Liver (tissue), 9 donors: Measurements from ENCODE around the gene NUTM1. TPM values are rescaled to one million over a fixed set of nuclear protein-coding genes. Genes with fewer than 3 reads are reported as not detected.

Experiments used
- DNase-seq: peaks from one replicate; pipeline ENCODE4 v3.0.0-alpha.2; 2017; ENCODE audit warnings: low spot score
- H3K27ac ChIP-seq, 2 donors: one replicate each; pipeline ENCODE4 v1.7.0; 2013; ENCODE audit warnings: inconsistent platforms in 2 of 2, low read length in 2 of 2, control low read depth in 1 of 2, low read depth in 1 of 2, mild to moderate bottlenecking in 1 of 2
- H3K27me3 ChIP-seq, 4 donors: one replicate each; pipeline versions ENCODE4 v1.6.1 to v1.7.0; 2013; ENCODE audit warnings: low read length in 3 of 4, inconsistent platforms in 1 of 4, mild to moderate bottlenecking in 1 of 4, moderate library complexity in 1 of 4; ENCODE audit not compliant: control insufficient read depth in 4 of 4, insufficient read depth in 4 of 4
- H3K36me3 ChIP-seq, 4 donors: one replicate each; pipeline versions ENCODE4 v1.6.1 to v1.7.0; 2013; ENCODE audit warnings: low read length in 3 of 4, mild to moderate bottlenecking in 3 of 4, low read depth in 1 of 4, moderate library complexity in 1 of 4; ENCODE audit not compliant: control insufficient read depth in 4 of 4, insufficient read depth in 3 of 4
- H3K4me1 ChIP-seq, 4 donors: one replicate each; pipeline versions ENCODE4 v1.6.1 to v1.7.0; 2013; ENCODE audit warnings: low read length in 3 of 4, mild to moderate bottlenecking in 3 of 4, moderate library complexity in 1 of 4; ENCODE audit not compliant: control insufficient read depth in 4 of 4, insufficient read depth in 4 of 4
- H3K4me3 ChIP-seq, 3 donors: one replicate each; pipeline versions ENCODE4 v1.6.1 to v1.7.0; 2013; ENCODE audit warnings: low read length in 3 of 3, control low read depth in 1 of 3, low read depth in 1 of 3, mild to moderate bottlenecking in 1 of 3
- H3K9ac ChIP-seq, 2 donors: one replicate each; pipeline ENCODE4 v1.7.0; 2013; ENCODE audit warnings: low read length in 2 of 2, mild to moderate bottlenecking in 2 of 2, moderate library complexity in 2 of 2, control low read depth in 1 of 2, low read depth in 1 of 2
- H3K9me3 ChIP-seq, 4 donors: one replicate each; pipeline versions ENCODE4 v1.6.1 to v1.7.0; 2013; ENCODE audit warnings: low read length in 3 of 4; ENCODE audit not compliant: control insufficient read depth in 4 of 4
- CTCF ChIP-seq: fragments of 150-350 bp; IDR thresholded peaks from 2 replicates; pipeline ENCODE4 v1.5.1; 2017; ENCODE audit warnings: improper control_type of control experiment, low read depth, low read length; ENCODE audit not compliant: missing input control
- EGR1 ChIP-seq, 2 donors: IDR thresholded peaks; 2 replicates each; pipeline ENCODE4 v1.6.1; 2016 to 2018; ENCODE audit warnings: antibody characterized with exemption in 2 of 2, low read depth in 2 of 2
- FOXA1 ChIP-seq: IDR thresholded peaks from 2 replicates; pipeline ENCODE4 v1.6.1; 2016; ENCODE audit warnings: antibody characterized with exemption
- GABPA ChIP-seq, 2 donors: IDR thresholded peaks in 1 of 2; conservative IDR thresholded peaks in 1 of 2; 2 replicates each; pipeline ENCODE4 v1.6.1; 2016; ENCODE audit warnings: antibody characterized with exemption in 2 of 2, mild to moderate bottlenecking in 1 of 2, moderate library complexity in 1 of 2
- HNF4A ChIP-seq, 2 donors: conservative IDR thresholded peaks; 2 replicates each; pipeline ENCODE4 v1.6.1; 2016; ENCODE audit warnings: antibody characterized with exemption in 2 of 2, mild to moderate bottlenecking in 2 of 2
- HNF4G ChIP-seq: IDR thresholded peaks from 2 replicates; pipeline ENCODE4 v1.6.1; 2016; ENCODE audit warnings: antibody characterized with exemption
- JUND ChIP-seq, 2 donors: IDR thresholded peaks; 2 replicates each; pipeline ENCODE4 v1.6.1; 2016; ENCODE audit warnings: antibody characterized with exemption in 2 of 2
- NR2F2 ChIP-seq: IDR thresholded peaks from 2 replicates; pipeline ENCODE4 v1.6.1; 2016; ENCODE audit warnings: antibody characterized with exemption
- REST ChIP-seq: IDR thresholded peaks from 2 replicates; pipeline ENCODE4 v1.6.1; 2016; ENCODE audit warnings: antibody characterized with exemption, mild to moderate bottlenecking
- RXRA ChIP-seq, 2 donors: IDR thresholded peaks; 2 replicates each; pipeline ENCODE4 v1.6.1; 2017 to 2018; ENCODE audit warnings: antibody characterized with exemption in 2 of 2, mild to moderate bottlenecking in 1 of 2
- SP1 ChIP-seq: IDR thresholded peaks from 2 replicates; pipeline ENCODE4 v1.6.1; 2018; ENCODE audit warnings: antibody characterized with exemption, mild to moderate bottlenecking
- TAF1 ChIP-seq: conservative IDR thresholded peaks from 2 replicates; pipeline ENCODE4 v1.6.1; 2016; ENCODE audit warnings: antibody characterized with exemption, mild to moderate bottlenecking
- YY1 ChIP-seq: IDR thresholded peaks from 2 replicates; pipeline ENCODE4 v1.6.1; 2016; ENCODE audit warnings: antibody characterized with exemption, mild to moderate bottlenecking
- ZBTB33 ChIP-seq: IDR thresholded peaks from 2 replicates; pipeline ENCODE4 v1.6.1; 2016; ENCODE audit warnings: antibody characterized with exemption
- WGBS: extraction: QIAGEN DNeasy Blood & Tissue Kit; methylation state at CpG from one replicate; pipeline ENCODE4 v1.1.7; 2013; 5-methylcytosine and 5-hydroxymethylcytosine counted together
- polyA plus RNA-seq, 2 donors: library from polyadenylated mRNA; stranded (reverse) in 1 of 2; unstranded in 1 of 2; fragments of 200-250 nt in 1 of 2; fragments of >200 nt in 1 of 2; fragmentation: Nextera tagmentation in 1 of 2; extraction: Ambion mirVana in 1 of 2; gene quantifications; one replicate each; pipeline versions ENCODE4 v1.2.1 to v1.2.3, GENCODE V29; 2013 to 2015
- total RNA-seq, 2 donors: library from RNA; depleted of rRNA; stranded (reverse); fragments of >200 nt; gene quantifications; one replicate each; pipeline ENCODE4 v1.2.3, GENCODE V29; 2014
- TF ChIP-seq, protein P1 (sequence below): IDR thresholded peaks from 2 replicates; pipeline ENCODE4 v1.6.1; 2016; ENCODE audit warnings: antibody characterized with exemption
- TF ChIP-seq, protein P2 (sequence below): IDR thresholded peaks from 2 replicates; pipeline ENCODE4 v1.6.1; 2016; ENCODE audit warnings: antibody characterized with exemption
- donor health status: healthy.
- donor health status: healthy.
- donor health status: healthy.
- donor health status: healthy.
- donor health status: healthy.

The NUTM1 gene
- total and polyA plus RNA-seq, 4 donors: not detected

GRCh38 chr15:34329006-34329405 lies 14.1 kb upstream of the NUTM1 start:
- Histone ChIP-seq H3K27me3 (no peaks in the 10 kb centered on the region), H3K9me3 (no peaks in the 10 kb centered on the region), H3K36me3 (no peaks in the 10 kb centered on the region), H3K4me3 (no peak overlapping the region), H3K9ac (no peak overlapping the region), H3K27ac (no peak overlapping the region), H3K4me1 (no peaks in the 10 kb centered on the region)
- 82% methylated on average over 2 of the region's 2 CpGs for WGBS
- no peak for DNase-seq
- TF ChIP-seq, protein P1, sequence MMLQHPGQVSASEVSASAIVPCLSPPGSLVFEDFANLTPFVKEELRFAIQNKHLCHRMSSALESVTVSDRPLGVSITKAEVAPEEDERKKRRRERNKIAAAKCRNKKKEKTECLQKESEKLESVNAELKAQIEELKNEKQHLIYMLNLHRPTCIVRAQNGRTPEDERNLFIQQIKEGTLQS: no peak
- TF ChIP-seq FOXA1: no peak
- TF ChIP-seq YY1: no peak
- no peak for TF ChIP-seq REST
- no peak for TF ChIP-seq NR2F2
- TF ChIP-seq, protein P2, sequence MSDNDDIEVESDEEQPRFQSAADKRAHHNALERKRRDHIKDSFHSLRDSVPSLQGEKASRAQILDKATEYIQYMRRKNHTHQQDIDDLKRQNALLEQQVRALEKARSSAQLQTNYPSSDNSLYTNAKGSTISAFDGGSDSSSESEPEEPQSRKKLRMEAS: no peak
- no peak for TF ChIP-seq JUND (IDR thresholded peaks at IDR 0.05)
- TF ChIP-seq EGR1 (IDR thresholded peaks at IDR 0.05; ENCODE audit: low read depth in 2 of 2): no peak
- no peak for TF ChIP-seq GABPA (IDR thresholded peaks at IDR 0.05 in 1 of 2, conservative IDR thresholded peaks at IDR 0.05 in 1 of 2)
- no peak for TF ChIP-seq HNF4G

DNA sequence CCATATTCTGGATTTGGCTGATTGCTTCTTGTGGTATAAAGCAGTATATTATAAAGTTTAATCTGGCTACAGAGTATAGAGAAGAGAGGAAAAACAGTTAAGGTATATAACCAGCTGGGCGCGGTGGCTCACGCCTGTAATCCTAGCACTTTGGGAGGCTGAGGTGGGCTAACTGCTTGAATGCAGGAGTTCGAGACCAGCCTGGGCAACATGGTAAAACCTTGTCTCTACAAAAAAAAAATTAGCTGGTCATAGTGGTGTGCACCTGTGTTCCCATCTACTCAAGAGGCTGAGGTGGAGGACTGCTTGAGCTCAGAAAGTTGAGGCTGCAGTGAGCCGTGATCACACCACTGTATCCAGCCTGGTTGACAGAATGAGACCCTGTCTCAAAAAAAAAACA lies 12.8 kb upstream of the NUTM1 start:
- DNase-seq: no peak
- Histone ChIP-seq H3K36me3 (no peaks in the 10 kb centered on the region), H3K4me1 (no peaks in the 10 kb centered on the region), H3K27ac (no peak overlapping the region), H3K4me3 (no peak overlapping the region), H3K27me3 (no peaks in the 10 kb centered on the region), H3K9ac (no peak overlapping the region), H3K9me3 (no peaks in the 10 kb centered on the region)
- WGBS: 98% methylated on average over 5 of the region's 5 CpGs
- no peak for TF ChIP-seq EGR1 (IDR thresholded peaks at IDR 0.05; ENCODE audit: low read depth in 2 of 2)

DNA sequence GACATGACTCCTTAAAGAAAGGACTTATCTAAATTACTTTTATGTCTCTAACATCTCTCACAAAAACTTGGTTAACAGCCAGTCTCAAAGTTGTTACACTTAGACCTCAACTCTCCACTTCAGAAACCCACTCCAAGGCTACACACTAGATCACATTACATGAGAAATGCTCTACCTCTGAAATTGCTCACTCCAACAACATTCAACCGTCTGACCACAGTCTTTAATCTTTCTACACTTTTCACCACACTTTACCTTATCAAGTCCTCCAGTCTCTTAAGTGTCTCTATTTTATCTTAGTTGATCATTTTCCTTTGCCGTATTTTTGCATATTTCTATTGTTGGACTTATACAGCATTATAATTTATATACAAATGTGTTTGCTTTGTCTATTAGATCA lies 11.3 kb upstream of the NUTM1 start:
- H3K4me3 ChIP-seq: no peak overlapping the region
- WGBS: 84% methylated on average over 2 of the region's 2 CpGs
- H3K9me3 ChIP-seq: no peaks in the 10 kb centered on the region
- no peaks in the 10 kb centered on the region for H3K27me3 ChIP-seq
- no peak overlapping the region for H3K9ac ChIP-seq
- no peaks in the 10 kb centered on the region for H3K36me3 ChIP-seq
- no peak for DNase-seq
- no peak overlapping the region for H3K27ac ChIP-seq
- H3K4me1 ChIP-seq: peaks cover 0 to 4% (median under 1%) of the 10 kb centered on the region in 4 donors
- TF ChIP-seq RXRA (IDR thresholded peaks at IDR 0.05) (no peak), ZBTB33 (no peak), NR2F2 (no peak), SP1 (no peak), HNF4G (no peak), HNF4A (conservative IDR thresholded peaks at IDR 0.05) (no peak), CTCF (no peak), REST (no peak), FOXA1 (no peak), TAF1 (no peak)
- TF ChIP-seq, protein P1: no peak
- TF ChIP-seq, protein P2: no peak
